ENCODE data around the gene PCP4.
"Not testable (repeated sequence)": the region's sequence is repeated elsewhere in the genome, so short reads cannot be mapped to it uniquely, and the experiment has no call there.

Gene PCP4

GRCh38 chr21:39869141-39869818 lies 2.0 kb downstream of the PCP4 start:
- no peak for DNase-seq

GRCh38 chr21:39873687-39874086 lies 6.4 kb downstream of the PCP4 start:
- DNase-seq: no peak

- no peak for DNase-seq
These were observed 7.0 kb downstream of the PCP4 start for GRCh38 chr21:39874206-39874605.

GRCh38 chr21:39874759-39875158 lies 7.5 kb downstream of the PCP4 start:
- no peak for DNase-seq

GRCh38 chr21:39881661-39882060 lies 14.4 kb downstream of the PCP4 start:
- no peak for DNase-seq

GRCh38 chr21:39882151-39882838 lies 15.1 kb downstream of the PCP4 start:
- no peak for DNase-seq

- DNase-seq: no peak
These were observed 15.6 kb downstream of the PCP4 start for GRCh38 chr21:39882839-39883195.

GRCh38 chr21:39885119-39885848 lies 18.0 kb downstream of the PCP4 start:
- DNase-seq: no peak

- no peak for DNase-seq
These were observed 21.6 kb downstream of the PCP4 start for GRCh38 chr21:39888848-39889247.

- no peak for DNase-seq
These were observed 23.9 kb downstream of the PCP4 start for GRCh38 chr21:39891111-39891510.

GRCh38 chr21:39891863-39892262 lies 24.6 kb downstream of the PCP4 start:
- DNase-seq: not testable (repeated sequence)

- DNase-seq: no peak
These were observed 33.3 kb downstream of the PCP4 start for GRCh38 chr21:39900491-39900890.

GRCh38 chr21:39900911-39901310 lies 33.7 kb downstream of the PCP4 start:
- no peak for DNase-seq

GRCh38 chr21:39902986-39903385 lies 35.7 kb downstream of the PCP4 start:
- DNase-seq: no peak

- DNase-seq: no peak
These were observed 37.2 kb downstream of the PCP4 start for GRCh38 chr21:39904457-39904856.

- DNase-seq: no peak
These were observed 41.2 kb downstream of the PCP4 start for GRCh38 chr21:39908265-39908923.

GRCh38 chr21:39911286-39912199 lies 44.3 kb downstream of the PCP4 start:
- no peak for DNase-seq

GRCh38 chr21:39913706-39914305 lies 46.6 kb downstream of the PCP4 start:
- no peak for DNase-seq

GRCh38 chr21:39915881-39916280 lies 48.6 kb downstream of the PCP4 start:
- no peak for DNase-seq

- DNase-seq: no peak
These were observed 51.3 kb downstream of the PCP4 start for GRCh38 chr21:39918558-39918957.

- no peak for DNase-seq
These were observed 56.2 kb downstream of the PCP4 start for GRCh38 chr21:39923476-39923875.

All from CD4-positive, alpha-beta T cell treated with Interleukin-4 for 4 hours (primary cell).